ENCODE data around the gene UQCRH. TPM values are rescaled to one million over a fixed set of nuclear protein-coding genes. Genes with fewer than 3 reads are reported as not detected.
A peak's percentile ranks its signal among the peaks of the same experiment; 100 is the strongest.
"Not testable (repeated sequence)": the region's sequence is repeated elsewhere in the genome, so short reads cannot be mapped to it uniquely, and the experiment has no call there.

The UQCRH gene
- total and polyA plus RNA-seq, 10 donors: 106 to 545 (median 237) TPM

DNA sequence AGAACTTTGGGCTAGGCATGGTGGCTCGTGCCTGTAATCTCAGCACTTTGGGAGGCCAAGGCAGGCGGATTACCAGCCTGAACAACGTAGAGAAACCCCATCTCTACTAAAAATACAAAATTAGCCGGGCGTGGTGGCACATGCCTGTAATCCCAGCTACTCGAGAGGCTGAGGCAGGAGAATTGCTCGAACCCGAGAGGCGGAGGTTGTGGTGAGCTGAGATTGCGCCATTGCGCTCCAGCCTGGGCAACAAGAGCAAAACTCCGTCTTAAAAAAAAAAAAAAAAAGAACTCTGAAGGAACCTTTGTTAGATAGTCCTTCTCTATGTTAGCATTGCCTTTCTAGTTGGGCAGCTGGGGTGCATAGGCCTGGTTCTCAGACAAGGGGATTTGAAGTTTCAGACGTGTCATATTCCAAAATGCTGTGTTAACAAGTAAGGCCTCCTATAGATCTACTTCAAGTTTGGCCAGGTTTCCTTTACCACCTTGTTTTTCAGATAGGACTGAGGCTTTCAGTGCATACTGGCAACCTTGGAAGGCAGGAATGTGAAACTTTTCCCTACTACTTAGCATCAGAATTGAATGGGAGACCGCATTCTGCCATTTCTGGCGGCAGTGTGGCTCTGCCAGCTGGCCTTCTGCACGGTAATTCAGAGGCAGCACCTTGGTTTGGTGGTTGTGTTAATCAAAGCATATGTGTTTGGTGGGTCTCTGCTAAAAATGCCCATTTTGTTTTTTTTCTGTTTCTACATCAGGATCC is 6.1 kb downstream of the UQCRH start:
- Histone ChIP-seq H3K36me3 (peaks cover 3 to 74% (median 51%) of the 10 kb centered on the region in 6 donors), H3K4me1 (peaks cover 12 to 55% (median 43%) of the 10 kb centered on the region in 6 donors), H3K4me3 (no peak overlapping the region), H3K27me3 (replicated peaks in 1 of 7) (no peaks in the 10 kb centered on the region), H3K27ac (peak overlapping the region in 1 of 8 donors; percentile 33), H3K9me3 (no peaks in the 10 kb centered on the region)
- no peak for DNase-seq
- 76 to 90% (median 84%) methylated on average over 16 of the region's 16 CpGs for WGBS, 5 donors
- intact Hi-C loops (cut with DNase I; ENCODE audit: low total_unique reads): no loop called here
- TF ChIP-seq POLR2AphosphoS5 (IDR thresholded peaks at IDR 0.05): no peak
- TF ChIP-seq, protein P1, sequence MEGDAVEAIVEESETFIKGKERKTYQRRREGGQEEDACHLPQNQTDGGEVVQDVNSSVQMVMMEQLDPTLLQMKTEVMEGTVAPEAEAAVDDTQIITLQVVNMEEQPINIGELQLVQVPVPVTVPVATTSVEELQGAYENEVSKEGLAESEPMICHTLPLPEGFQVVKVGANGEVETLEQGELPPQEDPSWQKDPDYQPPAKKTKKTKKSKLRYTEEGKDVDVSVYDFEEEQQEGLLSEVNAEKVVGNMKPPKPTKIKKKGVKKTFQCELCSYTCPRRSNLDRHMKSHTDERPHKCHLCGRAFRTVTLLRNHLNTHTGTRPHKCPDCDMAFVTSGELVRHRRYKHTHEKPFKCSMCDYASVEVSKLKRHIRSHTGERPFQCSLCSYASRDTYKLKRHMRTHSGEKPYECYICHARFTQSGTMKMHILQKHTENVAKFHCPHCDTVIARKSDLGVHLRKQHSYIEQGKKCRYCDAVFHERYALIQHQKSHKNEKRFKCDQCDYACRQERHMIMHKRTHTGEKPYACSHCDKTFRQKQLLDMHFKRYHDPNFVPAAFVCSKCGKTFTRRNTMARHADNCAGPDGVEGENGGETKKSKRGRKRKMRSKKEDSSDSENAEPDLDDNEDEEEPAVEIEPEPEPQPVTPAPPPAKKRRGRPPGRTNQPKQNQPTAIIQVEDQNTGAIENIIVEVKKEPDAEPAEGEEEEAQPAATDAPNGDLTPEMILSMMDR (IDR thresholded peaks at IDR 0.05 in 8 of 11, conservative IDR thresholded peaks at IDR 0.05 in 3 of 11): no peak
- no peak for TF ChIP-seq POLR2A (IDR thresholded peaks at IDR 0.05)

DNA sequence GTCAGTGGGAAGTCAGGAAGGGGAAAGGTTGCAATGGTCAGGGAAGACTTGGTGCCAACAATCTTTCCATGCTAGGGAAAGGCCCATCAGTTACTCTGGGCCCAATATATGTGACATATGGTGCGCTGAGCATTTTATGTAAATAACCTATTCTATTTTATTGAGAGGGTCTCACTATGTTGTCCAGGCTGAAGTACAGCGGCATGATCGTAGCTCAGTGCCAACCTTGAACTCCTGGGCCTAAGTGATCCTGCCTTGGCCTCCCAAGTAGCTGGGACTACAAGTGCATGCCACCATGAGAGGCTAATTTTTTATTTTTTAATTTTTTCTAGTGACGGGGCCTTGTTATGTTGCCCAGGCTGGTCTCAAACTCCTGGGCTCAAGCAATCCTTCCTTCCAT is 6.8 kb downstream of the UQCRH start:
- Histone ChIP-seq H3K36me3 (peaks cover 3 to 82% (median 59%) of the 10 kb centered on the region in 6 donors), H3K27me3 (replicated peaks in 1 of 7) (no peaks in the 10 kb centered on the region), H3K9me3 (no peaks in the 10 kb centered on the region), H3K4me1 (peaks cover 5 to 48% (median 36%) of the 10 kb centered on the region in 6 donors), H3K4me3 (no peak overlapping the region), H3K27ac (no peak overlapping the region)
- 96 to 98% (median 98%) methylated on average over 4 of the region's 4 CpGs for WGBS, 5 donors
- TF ChIP-seq POLR2A (IDR thresholded peaks at IDR 0.05): no peak
- no peak for TF ChIP-seq POLR2AphosphoS5 (IDR thresholded peaks at IDR 0.05)
- TF ChIP-seq, protein P1 (IDR thresholded peaks at IDR 0.05 in 8 of 11, conservative IDR thresholded peaks at IDR 0.05 in 3 of 11): no peak
- intact Hi-C loops (cut with DNase I; ENCODE audit: low total_unique reads): no loop called here
- no peak for DNase-seq

DNA sequence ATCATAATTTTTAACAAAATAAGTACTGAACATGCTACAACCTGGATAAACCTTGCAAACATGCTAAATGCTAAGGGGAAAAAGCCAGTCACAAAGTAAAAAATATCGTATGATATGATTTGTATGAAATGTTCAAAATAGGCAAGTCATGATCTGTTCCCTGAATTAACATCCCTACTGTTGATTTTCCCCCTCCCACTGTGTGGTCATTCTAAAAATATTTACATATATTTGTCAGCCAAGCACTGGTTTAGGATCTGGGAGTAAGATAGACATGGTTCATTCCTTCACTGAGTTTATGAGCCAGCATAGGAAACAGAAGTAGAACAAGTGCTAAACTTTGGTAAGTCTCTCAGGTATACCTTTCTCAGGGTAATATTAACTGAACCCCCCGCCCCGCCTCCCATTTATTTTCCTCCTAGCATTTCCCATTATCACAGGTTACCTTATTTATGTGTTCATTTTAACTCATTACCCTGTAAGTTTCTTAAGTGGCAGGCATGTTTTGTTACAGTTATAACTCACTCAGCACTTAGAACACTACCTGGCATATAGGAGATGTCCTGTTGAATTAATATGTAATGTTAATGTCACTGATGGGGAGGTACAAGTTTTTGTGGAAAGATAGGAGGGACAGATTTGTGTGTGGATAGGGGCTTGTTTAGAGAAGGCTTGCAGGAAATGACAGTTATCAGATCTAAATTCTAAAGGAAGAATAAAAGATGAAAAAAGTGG is 12.3 kb downstream of the UQCRH start:
- Histone ChIP-seq H3K27me3 (replicated peaks in 1 of 7) (no peaks in the 10 kb centered on the region), H3K36me3 (peaks cover 3 to 83% (median 67%) of the 10 kb centered on the region in 6 donors), H3K27ac (no peak overlapping the region), H3K4me1 (no peaks in the 10 kb centered on the region), H3K4me3 (no peak overlapping the region), H3K9me3 (no peaks in the 10 kb centered on the region)
- TF ChIP-seq, protein P1 (IDR thresholded peaks at IDR 0.05 in 8 of 11, conservative IDR thresholded peaks at IDR 0.05 in 3 of 11): no peak
- no peak for TF ChIP-seq POLR2A (IDR thresholded peaks at IDR 0.05)
- no peak for TF ChIP-seq POLR2AphosphoS5 (IDR thresholded peaks at IDR 0.05)
- intact Hi-C loops (cut with DNase I; ENCODE audit: low total_unique reads): no loop called here
- DNase-seq: no peak
- WGBS, 5 donors: 84 to 95% (median 91%) methylated on average over 3 of the region's 3 CpGs

DNA sequence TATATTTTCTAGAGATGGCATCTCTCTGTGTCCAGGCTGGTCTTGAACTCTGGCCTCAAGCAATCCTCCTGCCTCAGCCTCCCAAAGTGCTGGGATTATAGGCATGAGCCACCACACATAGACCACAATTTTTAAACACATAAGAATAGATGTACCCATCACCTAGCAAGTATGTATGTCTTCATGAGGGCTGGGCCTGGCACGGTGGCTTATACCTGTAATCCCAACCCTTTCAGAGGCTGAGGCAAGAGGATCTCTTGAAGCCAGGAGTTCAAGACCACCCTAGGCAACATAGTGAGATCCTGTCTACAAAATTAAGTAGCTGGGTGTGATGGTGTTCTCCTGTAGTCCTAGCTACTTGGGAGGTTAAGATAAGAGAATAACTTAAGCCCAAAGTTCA is 13.8 kb downstream of the UQCRH start:
- Histone ChIP-seq H3K27me3 (replicated peaks in 1 of 7) (no peaks in the 10 kb centered on the region), H3K9me3 (no peaks in the 10 kb centered on the region), H3K4me3 (no peak overlapping the region), H3K4me1 (no peaks in the 10 kb centered on the region), H3K27ac (no peak overlapping the region), H3K36me3 (peaks cover 0 to 68% (median 52%) of the 10 kb centered on the region in 6 donors)
- 91 to 100% (median 95%) methylated on average over 1 of the region's 1 CpG for WGBS, 5 donors
- intact Hi-C loops (cut with DNase I; ENCODE audit: low total_unique reads): no loop called here
- DNase-seq: no peak
- no peak for TF ChIP-seq POLR2A (IDR thresholded peaks at IDR 0.05)
- TF ChIP-seq, protein P1 (IDR thresholded peaks at IDR 0.05 in 8 of 11, conservative IDR thresholded peaks at IDR 0.05 in 3 of 11): no peak

DNA sequence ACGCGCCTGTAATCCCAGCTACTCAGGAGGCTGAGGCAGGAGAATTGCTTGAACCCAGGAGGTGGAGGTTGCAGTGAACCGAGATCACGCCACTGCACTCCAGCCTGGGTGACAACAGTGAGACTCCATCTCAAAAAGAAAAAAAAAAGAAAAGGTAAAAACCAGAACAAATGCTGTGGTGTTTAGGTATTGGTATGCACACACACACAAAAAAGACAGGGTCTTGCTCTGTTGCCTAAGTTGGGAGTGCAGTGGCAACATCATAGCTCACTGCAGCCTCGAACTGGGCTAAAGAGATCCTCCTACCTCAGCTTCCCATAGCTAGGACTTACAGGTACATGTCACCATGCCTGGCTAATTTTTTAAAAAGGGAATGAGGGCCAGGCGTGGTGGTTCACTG is 15.8 kb downstream of the UQCRH start:
- DNase-seq; intact Hi-C loops (cut with DNase I; ENCODE audit: low total_unique reads); H3K9me3 ChIP-seq; H3K4me3 ChIP-seq; H3K27me3 ChIP-seq (replicated peaks in 1 of 7); H3K4me1 ChIP-seq; H3K27ac ChIP-seq: not testable (repeated sequence)
- WGBS, 5 donors: 91 to 97% (median 93%) methylated on average over 6 of the region's 6 CpGs
- peaks cover 0 to 48% (median 32%) of the 10 kb centered on the region in 6 donors for H3K36me3 ChIP-seq
